NT2/D1 (cell line): ENCODE results near the gene MDK.

Experiments
- SUZ12 ChIP-seq: IDR thresholded peaks from 2 replicates; pipeline ENCODE4 v1.6.1; 2011; ENCODE audit not compliant: insufficient read length, insufficient read depth; ENCODE audit errors: extremely low read depth
- ZNF274 ChIP-seq: IDR thresholded peaks from 2 replicates; pipeline ENCODE4 v1.6.1; 2011; ENCODE audit warnings: mild to moderate bottlenecking, low read depth, low read length

DNA sequence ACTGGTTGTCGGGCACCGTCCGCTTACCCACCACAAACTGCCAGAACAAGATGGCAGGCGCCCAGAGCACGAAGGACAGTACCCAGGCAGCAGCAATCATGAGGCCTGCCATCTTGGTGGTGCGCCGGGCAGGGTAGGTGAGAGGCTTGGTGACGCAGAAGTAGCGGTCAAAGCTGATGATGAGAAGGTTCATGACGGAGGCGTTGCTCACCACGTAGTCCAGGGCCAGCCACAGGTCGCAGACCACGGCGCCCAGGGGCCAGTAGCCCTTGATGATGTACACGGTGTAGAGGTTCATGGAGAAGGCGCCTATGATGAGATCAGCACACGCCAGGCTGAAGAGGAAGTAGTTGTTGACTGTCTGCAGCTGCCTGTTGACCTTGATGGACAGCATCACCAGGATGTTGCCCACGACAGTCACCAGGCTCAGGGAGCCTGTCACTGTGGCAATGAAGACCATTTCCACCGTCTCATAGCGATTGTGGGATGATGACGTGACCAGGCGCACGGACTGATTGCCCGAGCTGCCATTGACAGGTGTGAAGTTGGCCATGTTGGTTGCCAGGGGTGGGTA is 4.6 kb downstream of the MDK start:
- TF ChIP-seq SUZ12 (no peak), ZNF274 (no peak)
